ENCODE data around the gene NCKIPSD.
"Not testable (repeated sequence)": the region's sequence is repeated elsewhere in the genome, so short reads cannot be mapped to it uniquely, and the experiment has no call there.

NCKIPSD gene

DNA sequence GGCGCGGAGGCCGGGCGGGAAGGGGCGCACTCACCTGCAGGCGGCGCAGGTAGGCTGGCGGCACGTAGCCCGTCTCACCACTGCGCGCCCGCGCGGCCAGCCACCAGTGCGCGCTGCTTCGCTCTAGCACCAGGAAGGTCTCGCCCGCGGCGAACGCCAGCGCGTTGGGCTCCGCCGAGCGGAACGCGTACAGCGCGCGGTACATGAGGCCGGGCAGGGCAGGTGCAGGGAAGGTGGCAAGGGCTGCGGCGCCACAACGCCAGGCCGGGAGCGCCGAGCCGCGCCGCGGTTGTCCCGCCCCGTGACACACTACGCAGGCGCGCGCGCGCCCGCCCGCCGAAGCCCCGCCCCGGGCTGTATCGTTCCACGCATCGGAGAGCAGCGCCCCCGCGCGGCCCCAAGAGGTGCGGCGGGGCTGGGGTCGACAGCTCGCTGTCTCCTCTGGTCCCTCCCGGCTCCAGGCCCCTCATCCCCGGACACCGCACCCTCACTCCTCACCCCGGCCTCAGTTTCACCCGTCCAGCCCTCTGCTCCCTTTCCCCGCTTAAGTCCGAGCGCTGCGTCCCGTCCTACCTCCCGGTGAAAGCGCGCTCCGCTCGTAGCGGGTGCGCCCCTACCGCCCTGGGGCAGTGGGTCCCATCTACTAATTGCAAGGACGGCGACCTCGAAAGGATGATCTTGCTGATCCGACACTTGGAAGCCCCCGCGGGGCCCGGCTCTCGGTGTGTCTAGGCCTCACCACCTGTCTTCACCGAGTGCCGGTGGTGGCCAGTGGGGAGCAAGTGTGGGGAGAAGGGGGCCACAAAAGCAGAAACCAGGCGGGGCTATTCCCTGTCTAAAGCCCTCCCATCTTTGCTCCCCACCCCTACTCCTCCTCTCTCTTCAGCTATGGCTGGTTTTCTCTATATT, at the start of gene NCKIPSD:
NCKIPSD (minus strand) TSS at position 313 of the 909 bp plus-strand sequence; CDS start at position 205, 108 bp downstream.
- peak; percentile 94 for TF ChIP-seq CTCF (conservative IDR thresholded peaks at IDR 0.05; ENCODE audit: low read depth)
- ChIA-PET CTCF (interaction anchor here (0.6 to 1.0 kb wide), 6 partner anchors 9 to 108 kb away, joined by 3 to 5 read pairs (median 4); partner anchors contain the start of gene CELSR3), POLR2A (ENCODE audit: low non-redundant PET) (interaction anchor here (0.6 kb wide), 2 partner anchors 29 to 87 kb away, joined by 3 read pairs; no protein-coding TSS in a partner anchor)
- DNase-seq (ENCODE audit: low spot score), result peak; percentile 81
- H3K27ac ChIP-seq, result peak within 1 kb of the TSS; percentile 85

DNA sequence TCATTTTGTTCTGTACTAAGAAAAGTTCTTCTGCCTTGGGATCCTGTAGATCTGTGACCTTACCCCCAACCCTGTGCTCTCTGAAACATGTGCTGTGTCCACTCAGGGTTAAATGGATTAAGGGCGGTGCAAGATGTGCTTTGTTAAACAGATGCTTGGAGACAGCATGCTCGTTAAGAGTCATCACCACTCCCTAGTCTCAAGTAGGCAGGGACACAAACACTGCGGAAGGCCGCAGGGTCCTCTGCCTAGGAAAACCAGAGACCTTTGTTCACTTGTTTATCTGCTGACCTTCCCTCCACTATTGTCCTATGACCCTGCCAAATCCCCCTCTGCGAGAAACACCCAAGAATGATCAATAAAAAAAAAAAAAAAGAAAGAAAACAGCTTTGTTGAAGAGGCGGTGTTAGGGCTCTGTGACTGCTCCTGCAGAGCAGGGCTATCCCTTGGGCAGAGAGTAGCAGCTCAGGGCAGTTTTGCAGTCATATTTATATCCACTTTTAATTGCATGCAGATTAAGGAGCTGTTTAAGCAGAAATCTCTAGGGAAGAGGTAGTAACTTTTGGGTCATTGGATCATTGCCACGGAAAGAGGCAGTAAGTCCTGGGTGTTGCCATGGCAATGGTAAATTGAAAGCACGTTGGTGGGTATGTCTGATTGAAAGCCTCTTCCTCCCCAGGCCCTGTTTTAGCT, 49.5 kb upstream of the NCKIPSD start:
- H3K27ac ChIP-seq, result peak overlapping the region; percentile 42
- DNase-seq (ENCODE audit: low spot score); CTCF ChIA-PET: not testable (repeated sequence)
- POLR2A ChIA-PET (ENCODE audit: low non-redundant PET), result interaction anchor here (0.6 kb wide), 1 partner anchor 19 kb away, joined by 3 read pairs; no protein-coding TSS in a partner anchor

DNA sequence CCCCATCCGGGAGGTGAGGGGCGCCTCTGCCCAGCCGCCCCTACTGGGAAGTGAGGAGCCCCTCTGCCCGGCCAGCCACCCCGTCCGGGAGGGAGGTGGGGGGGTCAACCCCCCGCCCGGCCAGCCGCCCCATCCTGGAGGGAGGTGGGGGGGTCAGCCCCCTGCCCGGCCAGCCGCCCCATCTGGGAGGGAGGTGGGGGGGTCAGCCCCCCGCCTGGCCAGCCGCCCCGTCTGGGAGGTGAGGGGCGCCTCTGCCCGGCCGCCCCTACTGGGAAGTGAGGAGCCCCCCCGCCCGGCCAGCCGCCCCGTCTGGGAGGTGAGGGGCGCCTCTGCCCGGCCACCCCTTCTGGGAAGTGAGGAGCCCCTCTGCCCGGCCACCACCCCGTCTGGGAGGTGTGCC, 48.8 kb upstream of the NCKIPSD start:
- CTCF ChIA-PET; POLR2A ChIA-PET (ENCODE audit: low non-redundant PET); DNase-seq (ENCODE audit: low spot score): not testable (repeated sequence)
- H3K27ac ChIP-seq, result peak overlapping the region; percentile 42

GRCh38 chr3:48733752-48734518, 48.2 kb upstream of the NCKIPSD start:
- DNase-seq (ENCODE audit: low spot score); POLR2A ChIA-PET (ENCODE audit: low non-redundant PET); CTCF ChIA-PET: not testable (repeated sequence)
- H3K27ac ChIP-seq, result peak overlapping the region; percentile 75

- no peak for DNase-seq (ENCODE audit: low spot score)
- POLR2A ChIA-PET (ENCODE audit: low non-redundant PET), result interaction anchor here (0.6 kb wide), 1 partner anchor 670 kb away, joined by 6 read pairs; no protein-coding TSS in a partner anchor
- H3K27ac ChIP-seq, result no peak overlapping the region
- TF ChIP-seq CTCF (conservative IDR thresholded peaks at IDR 0.05; ENCODE audit: low read depth), result no peak
- CTCF ChIA-PET, result no interaction called here
These were observed 41.8 kb upstream of the NCKIPSD start for GRCh38 chr3:48727511-48727910.

- CTCF ChIA-PET, result interaction anchor here (0.7 to 1.0 kb wide), 2 partner anchors 15 to 211 kb away, joined by 3 to 7 read pairs; no protein-coding TSS in a partner anchor
- POLR2A ChIA-PET (ENCODE audit: low non-redundant PET); H3K27ac ChIP-seq; DNase-seq (ENCODE audit: low spot score): not testable (repeated sequence)
These were observed 39.6 kb upstream of the NCKIPSD start for GRCh38 chr3:48725185-48725855.

DNA sequence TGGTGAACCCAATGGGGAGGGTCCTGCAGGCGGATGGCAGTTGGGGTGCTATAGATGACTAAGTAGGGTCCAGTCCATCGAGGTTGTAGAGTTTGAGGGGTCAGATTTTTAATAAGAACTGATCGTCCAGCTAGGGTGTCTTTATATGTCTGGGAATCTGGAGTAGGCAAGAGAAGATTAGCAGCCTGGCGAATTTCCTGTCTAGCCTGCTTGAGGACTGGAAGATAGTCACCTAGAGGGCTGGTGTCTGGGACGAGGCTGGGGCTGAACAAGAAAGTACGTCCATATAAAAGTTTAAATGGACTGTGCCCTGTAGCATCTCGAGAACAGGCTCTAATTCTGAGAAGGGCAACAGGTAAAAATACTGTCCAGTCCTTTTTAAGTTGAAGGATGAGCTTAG, 38.0 kb upstream of the NCKIPSD start:
- no peak for TF ChIP-seq CTCF (conservative IDR thresholded peaks at IDR 0.05; ENCODE audit: low read depth)
- H3K27ac ChIP-seq, result no peak overlapping the region
- ChIA-PET CTCF (no interaction called here), POLR2A (ENCODE audit: low non-redundant PET) (no interaction called here)
- DNase-seq (ENCODE audit: low spot score), result no peak

DNA sequence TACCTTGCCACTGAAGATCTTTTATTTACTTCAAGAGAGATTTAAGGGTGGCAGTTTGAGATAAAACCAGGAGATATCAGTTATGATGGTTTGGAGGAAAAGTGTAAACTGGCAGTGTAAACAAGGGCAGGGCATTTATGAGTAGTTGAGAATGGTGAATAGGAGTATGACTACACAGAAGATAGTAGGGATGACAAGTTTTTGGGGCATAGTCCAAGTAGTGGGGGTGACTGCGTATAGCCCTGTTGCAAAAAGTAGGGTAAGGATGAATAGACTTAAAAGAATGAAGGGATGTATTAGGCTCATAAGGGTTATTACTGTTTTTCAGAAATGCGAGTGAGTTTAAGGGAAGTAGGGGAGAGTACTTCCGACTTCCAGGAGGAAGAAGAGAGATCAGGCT, 37.6 kb upstream of the NCKIPSD start:
- H3K27ac ChIP-seq; POLR2A ChIA-PET (ENCODE audit: low non-redundant PET); DNase-seq (ENCODE audit: low spot score); CTCF ChIA-PET: not testable (repeated sequence)
